Measurements from ENCODE around the gene MCL1.
A peak's percentile ranks its signal among the peaks of the same experiment; 100 is the strongest.

MCL1 gene

DNA sequence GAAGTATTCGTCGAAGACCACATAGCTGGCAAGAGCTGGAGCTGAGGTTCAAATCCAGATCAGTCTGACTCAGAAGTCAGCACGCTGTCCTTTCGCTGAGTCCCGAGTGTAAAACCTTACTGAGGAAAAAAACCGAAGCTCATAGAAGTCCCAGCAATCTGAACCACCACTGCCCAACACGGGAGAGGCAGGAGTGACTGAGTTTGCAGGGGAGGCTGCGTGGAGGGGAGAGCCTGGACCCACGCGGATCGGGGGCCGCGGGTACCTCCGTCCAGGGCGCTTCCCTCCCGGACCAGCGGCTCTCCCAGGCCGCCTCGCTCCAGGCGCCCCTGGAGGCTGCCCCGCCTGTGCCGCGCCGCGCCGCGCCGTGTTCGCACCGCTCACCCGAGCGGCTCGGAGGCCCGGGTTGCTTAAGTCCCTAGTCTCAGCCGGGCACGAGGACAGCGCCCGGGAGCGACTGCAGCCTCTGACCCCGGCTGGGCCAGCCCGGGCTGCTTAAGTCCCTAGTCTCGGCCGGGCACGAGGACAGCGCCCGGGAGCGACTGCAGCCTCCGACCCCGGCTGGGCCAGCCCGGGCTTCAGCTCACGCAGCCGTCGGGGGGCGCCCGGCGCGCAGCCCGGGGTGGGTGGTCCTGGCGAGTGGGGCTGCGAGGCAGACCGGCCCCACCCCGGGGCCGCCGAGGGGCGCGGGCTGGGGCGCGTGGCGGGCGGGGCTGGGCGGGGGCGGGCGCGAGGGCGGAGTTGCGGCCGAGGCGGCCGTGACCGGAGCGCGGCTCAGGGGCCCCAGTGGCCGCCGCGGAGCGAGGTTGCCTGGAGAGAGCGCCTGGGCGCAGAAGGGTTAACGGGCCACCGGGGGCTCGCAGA, 30.5 kb downstream of the MCL1 start, which contains the start of gene ADAMTSL4:
Gene ADAMTSL4 (plus strand): TSS at position 777 of the 864 bp plus-strand sequence. CDS start 2,881 bp downstream, outside the sequence.
- intact Hi-C loops (cut with DNase I): no loop called here
- peak in 4 of 10 donors; percentile 47 to 90 (median 76) for DNase-seq

DNA sequence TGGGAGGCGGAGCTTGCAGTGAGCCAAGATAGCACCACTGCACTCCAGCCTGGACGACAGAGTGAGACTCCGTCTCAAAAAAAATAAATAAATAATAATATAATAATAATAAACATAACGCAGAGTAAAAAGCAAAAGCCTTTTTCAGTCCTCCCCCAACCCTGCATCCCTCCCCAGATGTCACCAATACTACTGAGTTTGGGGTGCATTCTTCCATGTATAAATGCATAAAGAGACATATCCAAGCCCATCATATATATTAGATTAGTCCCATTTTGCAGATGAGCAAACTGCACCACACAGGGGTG, 31.1 kb downstream of the MCL1 start:
- intact Hi-C loops (cut with DNase I): no loop called here
- no peak for DNase-seq

GRCh38 chr1:150546294-150546937, 33.0 kb downstream of the MCL1 start:
- DNase-seq: peak in 2 of 10 donors; percentile 30 to 31
- intact Hi-C loops (cut with DNase I): no loop called here

DNA sequence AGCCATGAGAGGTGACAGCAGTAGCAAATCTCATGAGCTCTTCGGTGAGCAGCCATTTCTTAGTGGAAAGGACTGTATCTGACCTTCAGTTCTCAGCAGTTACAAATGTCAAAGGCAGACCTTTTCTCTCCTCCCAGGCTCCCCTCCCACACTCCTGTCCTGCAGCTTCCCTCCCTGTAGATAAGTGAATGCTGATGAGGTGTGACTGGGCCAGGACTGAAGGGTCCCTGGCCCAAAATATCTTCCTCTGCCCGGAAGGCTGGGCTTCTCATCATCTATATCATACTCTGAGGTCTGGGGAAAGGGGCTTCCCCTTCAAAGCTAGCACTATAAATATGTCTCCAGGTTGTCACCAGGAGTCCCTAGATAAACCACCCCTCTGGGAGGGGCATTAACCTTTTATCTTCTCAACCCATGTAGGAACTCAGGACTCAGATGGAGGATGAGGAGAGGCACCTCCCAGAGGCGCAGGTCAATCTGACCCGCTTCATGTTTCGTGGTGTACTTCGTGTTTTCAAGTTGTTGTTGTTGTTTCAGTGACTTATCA, 33.9 kb downstream of the MCL1 start:
- DNase-seq: peak in 1 of 10 donors; percentile 3
- intact Hi-C loops (cut with DNase I): no loop called here

- intact Hi-C loops (cut with DNase I): no loop called here
- DNase-seq: no peak
Observed at GRCh38 chr1:150544204-150544603, 35.2 kb downstream of the MCL1 start.

DNA sequence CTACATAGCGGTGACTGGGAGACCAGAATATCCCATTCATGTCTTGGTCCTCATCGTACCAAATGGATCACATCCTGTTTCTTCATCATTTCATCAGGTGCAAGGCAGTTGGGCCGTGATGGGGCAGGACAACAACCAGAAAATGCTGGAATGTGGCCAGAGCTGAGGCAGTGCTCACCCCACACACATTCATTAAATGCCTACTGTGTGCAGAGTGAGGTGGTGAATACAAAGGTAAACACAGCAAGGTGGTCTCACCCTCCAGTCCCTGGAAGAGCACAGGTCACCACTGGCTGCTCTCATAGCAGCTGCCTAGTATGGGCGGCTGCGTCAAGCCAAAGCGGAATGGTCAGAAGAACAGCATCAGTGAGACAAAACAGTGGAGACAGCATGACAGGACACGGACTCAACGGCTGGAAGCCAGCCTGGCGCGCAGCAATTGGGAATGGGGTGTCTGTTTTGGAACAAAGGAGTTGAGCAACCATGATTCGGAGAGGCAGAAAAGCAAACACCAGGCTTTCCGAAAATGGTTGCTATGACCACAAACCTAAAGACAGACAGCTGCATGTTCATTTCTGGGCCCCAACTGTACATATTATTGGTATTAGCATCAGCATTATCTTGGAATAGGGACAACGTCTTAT, 35.8 kb downstream of the MCL1 start:
- DNase-seq: peak in 2 of 10 donors; percentile 51 to 81
- intact Hi-C loops (cut with DNase I): no loop called here

GRCh38 chr1:150537732-150538684, 41.4 kb downstream of the MCL1 start:
- intact Hi-C loops (cut with DNase I): no loop called here
- peak in 3 of 10 donors; percentile 41 to 74 (median 52) for DNase-seq

DNA sequence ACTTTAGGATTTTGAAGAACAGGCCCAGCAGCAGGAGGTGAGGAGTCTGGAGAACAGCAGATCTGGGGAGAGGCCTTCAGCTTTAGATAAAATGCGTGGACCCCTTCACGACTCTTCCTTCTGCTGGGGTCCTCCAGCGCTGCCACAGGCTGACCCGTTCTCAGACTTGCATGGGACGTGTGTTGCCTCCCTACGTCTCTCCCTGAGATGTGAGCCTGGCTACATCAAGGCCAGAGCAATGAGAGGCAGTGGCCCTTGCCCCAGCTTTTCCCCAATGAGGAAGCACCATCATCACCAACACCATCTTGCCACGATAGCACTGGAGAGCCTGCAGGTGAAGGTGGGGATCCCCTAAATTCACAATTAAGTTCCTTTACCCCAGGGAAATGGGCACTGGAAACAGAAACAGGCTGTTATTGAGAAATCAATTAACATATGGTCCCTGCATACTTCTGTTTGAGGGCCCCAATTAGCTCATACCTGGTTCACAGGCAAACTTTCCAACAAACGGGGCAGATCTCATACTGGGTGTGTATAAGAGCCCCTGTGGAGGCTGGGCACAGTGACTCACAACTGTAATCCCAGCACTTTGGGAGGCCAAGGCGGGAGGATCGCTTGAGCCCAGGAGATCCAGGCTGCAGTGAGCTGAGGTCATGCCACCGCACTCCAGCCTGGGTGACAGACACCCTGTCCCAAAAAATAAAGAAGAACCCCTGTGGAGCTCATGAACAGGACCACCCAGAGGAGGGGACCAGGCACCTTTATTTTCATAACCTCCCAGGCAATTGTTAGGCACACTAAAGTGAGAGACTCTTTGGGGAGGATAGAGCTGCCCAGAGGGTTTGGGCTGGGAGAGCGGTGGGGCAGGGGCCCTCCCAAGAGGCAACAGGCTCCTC, 42.3 kb downstream of the MCL1 start:
- intact Hi-C loops (cut with DNase I): no loop called here

DNA sequence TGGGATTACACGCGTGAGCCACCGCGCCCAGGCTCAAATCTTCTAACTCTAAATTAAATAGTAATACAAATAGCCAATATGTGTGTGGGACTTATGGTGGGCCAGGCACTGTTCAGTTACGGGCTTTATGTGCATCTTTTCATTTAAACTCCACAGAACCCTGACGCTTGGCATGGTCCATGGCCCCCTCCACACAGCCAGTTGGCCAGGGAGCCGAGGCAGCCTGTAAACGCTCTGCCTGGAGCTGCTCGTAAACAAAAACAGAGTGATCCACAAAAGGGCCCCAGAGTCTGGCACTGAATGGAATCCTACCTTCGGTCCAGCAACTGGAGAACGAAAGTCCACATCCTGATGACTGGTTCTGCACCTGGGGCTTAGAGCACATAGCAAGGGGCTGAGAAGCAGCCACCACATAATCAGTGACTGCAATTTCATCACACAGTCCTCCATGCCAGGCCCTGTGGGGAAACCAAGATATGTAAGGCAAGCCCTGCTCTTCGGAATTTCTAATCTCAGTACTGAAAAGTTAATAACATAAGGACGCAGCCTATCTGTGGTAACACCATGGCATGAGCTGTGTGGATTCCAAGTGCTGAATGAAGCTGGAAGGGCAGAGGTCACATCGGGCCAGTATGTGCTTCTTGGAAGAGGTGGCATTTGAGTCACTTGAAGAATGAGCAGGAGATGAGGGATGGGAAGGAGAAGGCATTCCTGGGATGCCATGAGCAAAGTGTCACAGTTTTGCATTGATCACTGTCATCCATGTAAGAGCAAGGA, 43.7 kb downstream of the MCL1 start:
- intact Hi-C loops (cut with DNase I): no loop called here
- peak in 1 of 10 donors; percentile 48 for DNase-seq

More for the DNA sequence above, 42.3 kb downstream of the MCL1 start:
- peak in 3 of 10 donors; percentile 33 to 55 (median 48) for DNase-seq

- peak in 3 of 10 donors; percentile 39 to 59 (median 49) for DNase-seq
Observed at GRCh38 chr1:150534002-150534401, 45.4 kb downstream of the MCL1 start.

DNA sequence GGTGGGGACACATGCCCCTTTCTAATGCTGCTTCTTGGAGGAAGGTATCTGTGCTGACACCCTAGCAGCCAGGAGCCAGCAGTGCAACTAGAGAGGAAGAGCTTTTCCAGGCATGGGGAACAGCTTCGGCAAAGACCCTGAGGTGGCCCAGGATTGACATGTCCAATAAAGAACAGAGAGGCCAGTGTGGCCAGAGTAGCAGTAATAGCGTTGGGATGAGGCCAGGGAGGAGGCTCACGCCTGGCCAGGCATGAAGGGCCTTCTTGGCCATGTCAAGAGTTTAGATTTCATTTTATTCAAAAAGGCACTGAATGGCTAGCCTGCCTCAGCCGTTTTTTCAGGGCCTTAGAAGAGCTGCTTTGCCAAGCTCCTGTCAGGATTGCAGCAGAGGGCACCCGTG, 46.5 kb downstream of the MCL1 start:
- peak in 2 of 10 donors; percentile 24 to 46 for DNase-seq
- intact Hi-C loops (cut with DNase I): loop anchor here (2.0 kb wide), 1 partner anchor 68 kb away; no protein-coding TSS in a partner anchor

More at GRCh38 chr1:150534002-150534401, 45.4 kb downstream of the MCL1 start:
- intact Hi-C loops (cut with DNase I): no loop called here

GRCh38 chr1:150530491-150531159, 48.8 kb downstream of the MCL1 start:
- peak in 2 of 10 donors; percentile 51 to 59 for DNase-seq
- intact Hi-C loops (cut with DNase I): no loop called here

DNA sequence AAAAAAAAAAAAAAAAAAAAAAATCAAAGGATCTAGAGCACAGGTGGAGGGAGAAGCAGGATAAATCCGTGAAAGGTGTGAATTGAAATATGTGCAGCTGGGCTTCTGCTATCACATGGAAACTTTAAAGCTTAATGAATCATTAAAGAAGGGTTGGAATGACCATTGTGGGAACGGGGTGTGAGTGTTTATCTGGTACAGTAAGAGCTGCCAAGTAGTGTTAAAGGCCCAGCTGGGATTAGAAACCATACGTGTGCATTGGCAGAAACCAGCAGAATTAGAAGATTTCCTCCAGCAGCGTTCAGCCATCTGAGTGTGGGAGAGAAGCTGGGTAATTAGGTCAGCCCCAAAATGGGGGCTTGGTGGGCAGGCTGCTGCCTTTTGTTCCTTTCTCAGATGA, 50.4 kb downstream of the MCL1 start:
- no peak for DNase-seq
- intact Hi-C loops (cut with DNase I): no loop called here

- no peak for DNase-seq
- intact Hi-C loops (cut with DNase I): no loop called here
Observed at GRCh38 chr1:150528196-150528595, 51.2 kb downstream of the MCL1 start.

- intact Hi-C loops (cut with DNase I): no loop called here
- peak in 2 of 10 donors; percentile 12 to 46 for DNase-seq
Observed at GRCh38 chr1:150525348-150525747, 54.1 kb downstream of the MCL1 start.

All from posterior cingulate gyrus (tissue), 11 donors.